Inferior parietal cortex (tissue), 1 donor: ENCODE measurements around the gene NAP1L5.

ENCODE experiments used
- DNase-seq: peaks from one replicate; pipeline ENCODE4 v3.0.0-alpha.2; 2016; ENCODE audit errors: extremely low spot score

Gene NAP1L5

GRCh38 chr4:88722276-88722780 lies 24.7 kb upstream of the NAP1L5 start:
- DNase-seq = no peak

- no peak for DNase-seq
Observed at GRCh38 chr4:88720451-88721428, 23.1 kb upstream of the NAP1L5 start.

GRCh38 chr4:88719381-88719780 lies 21.8 kb upstream of the NAP1L5 start:
- DNase-seq = no peak

GRCh38 chr4:88718098-88718497 lies 20.5 kb upstream of the NAP1L5 start:
- no peak for DNase-seq

- DNase-seq = no peak
Observed at GRCh38 chr4:88713782-88714181, 16.2 kb upstream of the NAP1L5 start.

GRCh38 chr4:88709989-88710388 lies 12.4 kb upstream of the NAP1L5 start:
- DNase-seq = no peak

- peak; percentile 76 for DNase-seq
Observed at GRCh38 chr4:88706574-88706973, 8.9 kb upstream of the NAP1L5 start.

DNA sequence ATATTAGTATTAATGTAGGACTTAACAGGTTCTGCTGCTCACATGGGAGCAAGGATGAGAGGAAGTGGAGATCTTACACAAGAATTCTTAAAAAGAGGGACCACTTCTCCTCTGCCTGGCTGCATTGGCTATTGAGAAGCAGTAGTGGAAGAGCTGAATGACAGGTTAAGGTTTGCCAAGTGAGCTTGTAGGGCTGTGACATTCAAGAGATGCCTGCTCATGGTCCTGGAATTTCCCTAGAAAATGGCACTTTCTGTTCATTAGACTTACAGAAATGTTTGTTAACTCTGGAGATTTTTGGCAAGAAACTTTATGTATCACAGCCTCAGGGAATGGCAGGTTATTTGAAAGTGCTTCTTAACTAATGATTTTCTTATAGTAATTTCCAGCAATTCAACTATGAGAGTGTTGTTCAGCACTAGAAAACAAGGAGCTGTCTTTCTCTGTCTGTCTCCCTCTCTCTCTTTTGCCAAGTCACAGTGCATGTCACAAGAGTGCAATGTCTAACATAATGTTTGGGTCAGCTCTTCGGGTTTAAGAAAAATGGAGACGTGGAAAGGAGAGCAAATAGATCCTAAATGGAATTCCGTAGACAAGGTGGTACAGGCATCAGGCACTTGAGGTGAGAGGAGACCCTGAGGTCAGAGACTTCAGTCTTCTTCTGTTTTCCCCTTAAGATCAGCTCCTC lies 8.3 kb upstream of the NAP1L5 start:
- DNase-seq = peak; percentile 51

GRCh38 chr4:88705223-88705622 lies 7.6 kb upstream of the NAP1L5 start:
- no peak for DNase-seq

DNA sequence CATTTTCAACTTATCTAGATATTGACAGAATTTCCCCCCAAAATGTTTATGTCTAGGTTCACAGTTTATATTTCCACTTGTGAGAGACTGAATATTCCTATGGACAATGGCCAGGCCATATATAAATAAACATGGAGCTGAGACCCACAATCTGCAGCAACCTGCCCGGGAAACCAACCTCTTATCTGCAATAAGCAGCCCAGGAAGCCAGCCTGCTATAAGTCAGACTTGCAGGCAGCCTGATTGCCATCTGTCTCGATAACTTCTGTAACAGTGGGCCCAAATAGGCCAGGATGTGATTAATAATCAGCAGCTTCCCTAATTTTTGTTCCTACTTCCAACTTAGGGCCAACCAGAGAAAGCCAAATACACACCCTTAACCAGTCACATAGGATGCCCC lies 5.2 kb upstream of the NAP1L5 start:
- no peak for DNase-seq

DNA sequence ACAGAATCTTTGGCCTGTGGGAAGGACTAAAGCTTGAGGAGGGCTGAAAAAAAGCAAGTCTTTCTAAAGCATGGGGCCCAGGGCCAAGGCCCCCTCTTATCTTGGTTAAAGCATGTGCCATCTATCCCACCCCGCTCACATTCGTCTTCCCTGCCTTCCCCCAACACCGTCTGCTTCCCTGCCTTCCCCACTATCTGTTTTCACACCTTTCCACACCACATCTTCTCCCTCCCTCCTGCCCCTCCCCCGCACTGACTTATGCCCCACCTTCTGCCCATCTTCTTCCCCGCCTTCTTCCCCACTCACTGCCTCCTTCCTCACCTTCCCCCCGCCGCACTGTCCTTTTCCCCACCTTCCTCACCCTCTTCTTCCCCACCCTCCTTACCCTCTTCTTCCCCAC lies 890 bp upstream of the NAP1L5 start:
- DNase-seq = no peak

DNA sequence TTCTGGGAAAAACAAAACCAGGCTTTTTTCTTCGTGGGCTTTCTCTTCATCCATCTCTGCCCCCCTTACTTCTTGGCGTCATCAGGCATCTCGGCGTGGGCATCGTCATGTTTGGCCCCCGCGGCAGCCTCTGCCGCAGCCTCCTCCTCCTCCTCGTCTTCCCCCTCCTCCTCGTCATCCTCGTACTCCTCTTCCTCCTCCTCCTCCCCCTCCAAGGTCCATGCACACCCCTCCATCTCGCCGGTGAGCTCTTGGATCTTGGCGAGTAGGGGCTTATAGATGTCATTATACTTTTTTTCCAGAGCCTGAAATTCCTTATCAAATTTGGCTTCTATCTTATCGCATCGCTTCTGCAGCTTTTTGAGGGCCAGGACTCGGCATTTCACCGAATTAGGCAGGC lies 488 bp downstream of the NAP1L5 start:
- no peak for DNase-seq

DNA sequence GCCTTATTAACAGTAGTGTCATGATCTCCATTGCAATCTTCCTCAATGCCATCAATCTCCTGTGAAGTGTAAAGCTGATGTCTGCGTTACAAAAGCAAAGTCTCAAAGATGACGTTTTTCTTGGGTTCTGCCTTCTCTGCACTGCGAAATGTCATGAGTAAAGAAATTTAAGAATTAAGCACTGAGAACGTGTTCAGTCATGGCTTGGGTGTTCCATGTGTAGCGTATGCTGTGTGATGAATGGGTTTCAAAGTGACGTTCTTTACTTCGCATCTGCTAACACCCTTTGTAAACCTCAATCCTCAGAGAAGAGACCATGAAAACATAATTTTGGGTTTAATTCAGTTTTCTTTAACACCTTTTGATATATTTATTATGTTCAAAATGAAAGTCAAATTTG lies 999 bp downstream of the NAP1L5 start:
- no peak for DNase-seq

- no peak for DNase-seq
Observed at GRCh38 chr4:88693792-88694191, 3.8 kb downstream of the NAP1L5 start.

DNA sequence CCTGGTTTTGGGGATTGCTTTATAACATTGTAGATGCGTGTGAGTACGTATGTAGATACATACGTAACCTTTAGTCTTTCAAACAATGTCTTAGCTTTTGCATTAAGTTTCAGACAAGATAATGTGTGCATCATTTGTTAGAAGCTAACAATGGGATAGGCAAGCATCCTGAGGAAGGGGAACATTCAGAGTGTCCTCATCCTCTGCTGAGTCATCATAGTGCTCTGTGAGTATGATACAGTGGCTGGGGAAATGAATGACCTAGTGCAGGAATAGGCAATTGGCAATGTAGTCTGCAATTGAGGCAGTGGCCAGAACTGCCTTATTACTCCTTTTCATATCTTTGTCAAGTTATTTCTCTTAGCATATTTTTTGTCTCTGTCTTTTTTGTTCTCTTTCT lies 7.3 kb downstream of the NAP1L5 start:
- DNase-seq = no peak

- DNase-seq = no peak
Observed at GRCh38 chr4:88681209-88681608, 16.4 kb downstream of the NAP1L5 start.

GRCh38 chr4:88675543-88675942 lies 22.1 kb downstream of the NAP1L5 start:
- DNase-seq = no peak

- DNase-seq = no peak
Observed at GRCh38 chr4:88674979-88675378, 22.6 kb downstream of the NAP1L5 start.

GRCh38 chr4:88674565-88674964 lies 23.1 kb downstream of the NAP1L5 start:
- no peak for DNase-seq

DNA sequence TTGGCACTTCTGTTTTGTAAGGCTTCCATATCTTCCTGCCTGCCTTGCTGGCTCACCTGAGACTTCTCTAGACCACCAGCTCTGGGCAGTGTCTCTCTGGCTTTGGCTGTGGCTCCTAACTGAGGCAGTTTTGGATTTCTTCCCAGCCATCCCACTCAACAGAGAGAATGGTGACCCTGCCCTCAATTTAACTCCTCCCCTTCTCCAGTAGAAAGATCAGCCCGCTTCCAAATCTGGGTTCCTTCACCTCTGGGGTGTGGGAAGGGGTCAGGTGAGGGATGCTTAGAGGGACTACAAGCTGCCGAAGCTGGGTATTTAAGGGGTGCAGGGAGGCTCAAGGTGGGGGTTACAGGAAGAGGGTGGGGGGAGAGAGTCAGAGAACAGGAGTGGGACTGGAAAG lies 23.7 kb downstream of the NAP1L5 start:
- DNase-seq = no peak

- peak; percentile 42 for DNase-seq
Observed at GRCh38 chr4:88672987-88673386, 24.6 kb downstream of the NAP1L5 start.

DNA sequence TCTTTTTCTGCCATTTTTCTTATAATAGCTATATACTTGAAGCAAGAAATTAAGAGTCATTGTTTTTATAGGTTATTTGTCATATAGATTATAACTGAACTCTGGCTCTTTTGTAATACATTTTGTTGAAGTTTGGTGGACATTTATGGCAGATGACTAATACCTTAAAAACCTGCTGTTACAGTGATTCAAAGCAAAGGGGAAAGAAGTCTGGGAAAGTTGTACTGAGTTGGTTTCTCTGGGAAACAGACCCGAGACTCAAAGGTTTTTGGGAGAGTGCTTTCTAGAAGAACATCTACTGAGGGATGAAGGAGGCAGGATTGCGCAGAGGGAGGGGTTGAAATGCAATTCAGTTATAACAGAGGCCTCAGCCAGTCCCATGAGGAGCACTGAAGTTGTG lies 35.9 kb downstream of the NAP1L5 start:
- DNase-seq = no peak
